IMR-90 (cell line): Measurements from ENCODE around the gene TRIM38.

ENCODE experiments used
- FOS ChIP-seq: fragments of 150-350 bp; IDR thresholded peaks from 2 replicates; pipeline ENCODE4 v1.6.1; 2016; ENCODE audit warnings: low read depth, low read length
- MXI1 ChIP-seq: IDR thresholded peaks from 2 replicates; pipeline ENCODE4 v1.6.1; 2012; ENCODE audit warnings: low read depth, mild to moderate bottlenecking, low read length, moderate library complexity, borderline replicate concordance
- TF ChIP-seq, protein P1 (sequence below): conservative IDR thresholded peaks from 2 replicates; pipeline ENCODE4 v1.5.1; 2012; ENCODE audit warnings: mild to moderate bottlenecking, low read depth, low read length, improper control_type of control experiment

DNA sequence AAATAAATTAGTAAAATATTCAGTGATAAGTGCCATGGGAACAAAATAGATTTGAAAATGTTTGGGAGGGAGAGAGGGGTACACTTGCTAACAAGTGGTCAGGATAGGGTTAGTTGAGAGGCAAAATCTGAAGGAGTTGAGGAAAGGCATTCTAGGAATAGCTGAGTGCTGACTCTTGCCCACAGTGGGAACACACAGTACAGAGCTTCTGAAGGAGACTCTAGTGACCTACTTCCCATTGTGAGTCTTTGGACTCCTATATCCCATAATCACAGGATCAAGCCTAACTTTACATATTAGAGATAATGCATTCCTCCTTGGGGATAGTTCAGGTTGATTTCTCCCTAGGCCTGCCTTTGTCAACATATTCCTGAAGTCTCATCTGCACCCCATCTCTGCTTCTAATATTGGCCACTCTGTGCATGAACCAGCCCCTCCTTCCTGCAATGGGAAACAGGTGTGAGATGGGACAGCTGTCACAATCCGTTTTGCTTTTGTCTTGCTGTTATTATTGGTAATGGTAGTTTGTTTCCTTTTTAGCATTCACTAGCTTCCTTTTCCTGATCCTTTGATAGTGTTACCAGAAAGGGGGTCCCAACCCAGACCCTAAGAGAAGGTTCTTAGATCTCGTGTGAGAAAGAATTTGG lies 2.6 kb upstream of the TRIM38 start:
- TF ChIP-seq MXI1 (no peak), FOS (no peak)
- TF ChIP-seq, protein P1, sequence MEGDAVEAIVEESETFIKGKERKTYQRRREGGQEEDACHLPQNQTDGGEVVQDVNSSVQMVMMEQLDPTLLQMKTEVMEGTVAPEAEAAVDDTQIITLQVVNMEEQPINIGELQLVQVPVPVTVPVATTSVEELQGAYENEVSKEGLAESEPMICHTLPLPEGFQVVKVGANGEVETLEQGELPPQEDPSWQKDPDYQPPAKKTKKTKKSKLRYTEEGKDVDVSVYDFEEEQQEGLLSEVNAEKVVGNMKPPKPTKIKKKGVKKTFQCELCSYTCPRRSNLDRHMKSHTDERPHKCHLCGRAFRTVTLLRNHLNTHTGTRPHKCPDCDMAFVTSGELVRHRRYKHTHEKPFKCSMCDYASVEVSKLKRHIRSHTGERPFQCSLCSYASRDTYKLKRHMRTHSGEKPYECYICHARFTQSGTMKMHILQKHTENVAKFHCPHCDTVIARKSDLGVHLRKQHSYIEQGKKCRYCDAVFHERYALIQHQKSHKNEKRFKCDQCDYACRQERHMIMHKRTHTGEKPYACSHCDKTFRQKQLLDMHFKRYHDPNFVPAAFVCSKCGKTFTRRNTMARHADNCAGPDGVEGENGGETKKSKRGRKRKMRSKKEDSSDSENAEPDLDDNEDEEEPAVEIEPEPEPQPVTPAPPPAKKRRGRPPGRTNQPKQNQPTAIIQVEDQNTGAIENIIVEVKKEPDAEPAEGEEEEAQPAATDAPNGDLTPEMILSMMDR = no peak
